Measurements from ENCODE around the gene PHF2. TPM values are rescaled to one million over a fixed set of nuclear protein-coding genes. Genes with fewer than 3 reads are reported as not detected.

PHF2 gene
- total RNA-seq, 2 experiments from 2014 or later = 20.6 to 23.7 TPM

GRCh38 chr9:93681269-93682154 is 105.1 kb downstream of the PHF2 start:
- H3K27ac ChIP-seq (ENCODE audit: low read depth, low read length, poor library complexity, severe bottlenecking) = no peak overlapping the region
- no peak overlapping the region for H2AFZ ChIP-seq (ENCODE audit: low read length)
- POLR2A ChIA-PET = no interaction called here
- no peaks in the 10 kb centered on the region for H3K9me2 ChIP-seq (ENCODE audit: insufficient read depth, low read length)
- no peaks in the 10 kb centered on the region for H3K4me1 ChIP-seq (ENCODE audit: insufficient read depth, low read length, poor library complexity, severe bottlenecking)
- no peaks in the 10 kb centered on the region for H3K79me2 ChIP-seq (ENCODE audit: insufficient read depth, low read depth, low read length)
- TF ChIP-seq EZH2phosphoT487 (IDR thresholded peaks at IDR 0.05; ENCODE audit: borderline replicate concordance, low read depth, low read length) (no peak), CTCF (conservative IDR thresholded peaks at IDR 0.05; ENCODE audit: low read length) (no peak)
- no peak overlapping the region for H3K4me2 ChIP-seq (ENCODE audit: low read length)
- intact Hi-C loops (cut with micrococcal nuclease; ENCODE audit: unreplicated experiment) = loop anchor here (1.0 to 2.0 kb wide), 2 partner anchors 282 to 531 kb away; no protein-coding TSS in a partner anchor
- H3K4me3 ChIP-seq (ENCODE audit: low read depth, low read length, poor library complexity, severe bottlenecking) = no peak overlapping the region
- CTCF ChIA-PET (ENCODE audit: unreplicated experiment) = no interaction called here
- no peaks in the 10 kb centered on the region for H4K20me1 ChIP-seq (ENCODE audit: insufficient read depth, low read length)
- no peaks in the 10 kb centered on the region for H3K9me3 ChIP-seq (ENCODE audit: low read length)
- BruUV-seq (replicated peaks) = no TSS peak
- no peak for DNase-seq (ENCODE audit: low spot score)
- H3K36me3 ChIP-seq (ENCODE audit: insufficient read depth, low read length) = no peaks in the 10 kb centered on the region

GRCh38 chr9:93682155-93682968 is 106.0 kb downstream of the PHF2 start:
- H3K9me3 ChIP-seq (ENCODE audit: low read length) = no peaks in the 10 kb centered on the region
- no peaks in the 10 kb centered on the region for H3K4me1 ChIP-seq (ENCODE audit: insufficient read depth, low read length, poor library complexity, severe bottlenecking)
- H3K4me3 ChIP-seq (ENCODE audit: low read depth, low read length, poor library complexity, severe bottlenecking) = no peak overlapping the region
- intact Hi-C loops (cut with micrococcal nuclease; ENCODE audit: unreplicated experiment) = loop anchor here (1.0 to 2.0 kb wide), 2 partner anchors 281 to 530 kb away; no protein-coding TSS in a partner anchor
- H3K79me2 ChIP-seq (ENCODE audit: insufficient read depth, low read depth, low read length) = no peaks in the 10 kb centered on the region
- H3K4me2 ChIP-seq (ENCODE audit: low read length) = no peak overlapping the region
- H3K27ac ChIP-seq (ENCODE audit: low read depth, low read length, poor library complexity, severe bottlenecking) = no peak overlapping the region
- POLR2A ChIA-PET = no interaction called here
- H2AFZ ChIP-seq (ENCODE audit: low read length) = no peak overlapping the region
- H3K9me2 ChIP-seq (ENCODE audit: insufficient read depth, low read length) = no peaks in the 10 kb centered on the region
- peak; percentile 50 for DNase-seq (ENCODE audit: low spot score)
- no peaks in the 10 kb centered on the region for H3K36me3 ChIP-seq (ENCODE audit: insufficient read depth, low read length)
- BruUV-seq (replicated peaks) = no TSS peak
- TF ChIP-seq CTCF (conservative IDR thresholded peaks at IDR 0.05; ENCODE audit: low read length) (peak; percentile 89), EZH2phosphoT487 (IDR thresholded peaks at IDR 0.05; ENCODE audit: borderline replicate concordance, low read depth, low read length) (no peak)
- no peaks in the 10 kb centered on the region for H4K20me1 ChIP-seq (ENCODE audit: insufficient read depth, low read length)
- CTCF ChIA-PET (ENCODE audit: unreplicated experiment) = no interaction called here
